ENCODE measurements around the gene CCNDBP1.

- TF ChIP-seq CTCF (IDR thresholded peaks at IDR 0.05), result no peak
- no peak for TF ChIP-seq POLR2A (IDR thresholded peaks at IDR 0.05)
These were observed 61.1 kb downstream of the CCNDBP1 start for GRCh38 chr15:43246261-43246774.
